ENCODE results near the gene THRA. TPM values are rescaled to one million over a fixed set of nuclear protein-coding genes. Genes with fewer than 3 reads are reported as not detected.

The THRA gene
- total RNA-seq, 1 donor from 2014 or later, result 4.5 TPM

GRCh38 chr17:40090237-40091119, 27.7 kb downstream of the THRA start:
- no peak for DNase-seq
- Mint-ChIP-seq H3K4me3 (no peak overlapping the region), H3K4me1 (peaks cover 13% of the 10 kb centered on the region), H3K27ac (no peak overlapping the region), H3K36me3 (ENCODE audit: low read depth) (peaks cover 24% of the 10 kb centered on the region), H3K27me3 (no peaks in the 10 kb centered on the region), H3K9me3 (no peaks in the 10 kb centered on the region)
- intact Hi-C loops (cut with micrococcal nuclease), result no loop called here

- Mint-ChIP-seq H3K27ac (no peak overlapping the region), H3K9me3 (no peaks in the 10 kb centered on the region), H3K4me3 (no peak overlapping the region), H3K36me3 (ENCODE audit: low read depth) (peaks cover 37% of the 10 kb centered on the region), H3K4me1 (peaks cover 24% of the 10 kb centered on the region), H3K27me3 (no peaks in the 10 kb centered on the region)
- intact Hi-C loops (cut with micrococcal nuclease), result no loop called here
- no peak for DNase-seq
Observed at GRCh38 chr17:40091691-40092397, 29.1 kb downstream of the THRA start.

GRCh38 chr17:40092581-40092980, 29.8 kb downstream of the THRA start:
- Mint-ChIP-seq H3K36me3 (ENCODE audit: low read depth) (peaks cover 40% of the 10 kb centered on the region), H3K27ac (no peak overlapping the region), H3K27me3 (no peaks in the 10 kb centered on the region), H3K4me1 (peaks cover 32% of the 10 kb centered on the region), H3K4me3 (no peak overlapping the region), H3K9me3 (peaks cover 2% of the 10 kb centered on the region)
- DNase-seq, result no peak
- intact Hi-C loops (cut with micrococcal nuclease), result no loop called here

GRCh38 chr17:40093005-40093579, 30.3 kb downstream of the THRA start:
- Mint-ChIP-seq H3K9me3 (peaks cover 2% of the 10 kb centered on the region), H3K27me3 (no peaks in the 10 kb centered on the region), H3K36me3 (ENCODE audit: low read depth) (peaks cover 45% of the 10 kb centered on the region), H3K4me1 (peaks cover 37% of the 10 kb centered on the region), H3K4me3 (no peak overlapping the region), H3K27ac (no peak overlapping the region)
- intact Hi-C loops (cut with micrococcal nuclease), result no loop called here
- DNase-seq, result no peak

- H3K36me3 Mint-ChIP-seq (ENCODE audit: low read depth), result peaks cover 50% of the 10 kb centered on the region
- H3K27me3 Mint-ChIP-seq, result no peaks in the 10 kb centered on the region
- H3K9me3 Mint-ChIP-seq, result peaks cover 2% of the 10 kb centered on the region
- intact Hi-C loops (cut with micrococcal nuclease), result no loop called here
- DNase-seq, result no peak
- no peak overlapping the region for H3K27ac Mint-ChIP-seq
- H3K4me3 Mint-ChIP-seq, result no peak overlapping the region
- peaks cover 43% of the 10 kb centered on the region for H3K4me1 Mint-ChIP-seq
Observed at GRCh38 chr17:40093580-40094201, 30.9 kb downstream of the THRA start.

- DNase-seq, result no peak
- Mint-ChIP-seq H3K36me3 (ENCODE audit: low read depth) (peaks cover 52% of the 10 kb centered on the region), H3K4me1 (peaks cover 52% of the 10 kb centered on the region), H3K4me3 (no peak overlapping the region), H3K27ac (no peak overlapping the region), H3K9me3 (peaks cover 2% of the 10 kb centered on the region), H3K27me3 (no peaks in the 10 kb centered on the region)
- intact Hi-C loops (cut with micrococcal nuclease), result no loop called here
Observed at GRCh38 chr17:40094874-40095273, 32.1 kb downstream of the THRA start.

- peaks cover 56% of the 10 kb centered on the region for H3K4me1 Mint-ChIP-seq
- no peaks in the 10 kb centered on the region for H3K27me3 Mint-ChIP-seq
- H3K27ac Mint-ChIP-seq, result peak overlapping the region; percentile 85
- no peak for DNase-seq
- peak overlapping the region; percentile 94 for H3K4me3 Mint-ChIP-seq
- peaks cover 52% of the 10 kb centered on the region for H3K36me3 Mint-ChIP-seq (ENCODE audit: low read depth)
- intact Hi-C loops (cut with micrococcal nuclease), result no loop called here
- peaks cover 2% of the 10 kb centered on the region for H3K9me3 Mint-ChIP-seq
Observed at GRCh38 chr17:40095351-40095943, 32.7 kb downstream of the THRA start.

GRCh38 chr17:40095944-40096791, 33.4 kb downstream of the THRA start:
- H3K27me3 Mint-ChIP-seq, result peaks cover under 1% of the 10 kb centered on the region
- H3K36me3 Mint-ChIP-seq (ENCODE audit: low read depth), result peaks cover 52% of the 10 kb centered on the region
- intact Hi-C loops (cut with micrococcal nuclease), result loop anchor here (1.0 to 2.0 kb wide), 2 partner anchors 17 to 57 kb away; no protein-coding TSS in a partner anchor
- DNase-seq, result peak; percentile 97
- peaks cover 3% of the 10 kb centered on the region for H3K9me3 Mint-ChIP-seq
- peaks cover 63% of the 10 kb centered on the region for H3K4me1 Mint-ChIP-seq
- H3K27ac Mint-ChIP-seq, result peak overlapping the region; percentile 85
- H3K4me3 Mint-ChIP-seq, result peak overlapping the region; percentile 94

- peaks cover 70% of the 10 kb centered on the region for H3K4me1 Mint-ChIP-seq
- H3K36me3 Mint-ChIP-seq (ENCODE audit: low read depth), result peaks cover 54% of the 10 kb centered on the region
- intact Hi-C loops (cut with micrococcal nuclease), result loop anchor here (2.0 kb wide), 1 partner anchor 16 kb away; no protein-coding TSS in a partner anchor
- peaks cover 6% of the 10 kb centered on the region for H3K9me3 Mint-ChIP-seq
- H3K27me3 Mint-ChIP-seq, result peaks cover 2% of the 10 kb centered on the region
- DNase-seq, result no peak
- H3K4me3 Mint-ChIP-seq, result peak overlapping the region; percentile 94
- peak overlapping the region; percentile 85 for H3K27ac Mint-ChIP-seq
Observed at GRCh38 chr17:40097087-40097486, 34.3 kb downstream of the THRA start.

- Mint-ChIP-seq H3K27me3 (peaks cover 2% of the 10 kb centered on the region), H3K27ac (peak overlapping the region; percentile 86), H3K9me3 (peaks cover 6% of the 10 kb centered on the region), H3K4me1 (peaks cover 70% of the 10 kb centered on the region), H3K36me3 (ENCODE audit: low read depth) (peaks cover 52% of the 10 kb centered on the region), H3K4me3 (peak overlapping the region; percentile 94)
- DNase-seq, result peak; percentile 69
- intact Hi-C loops (cut with micrococcal nuclease), result loop anchor here (2.0 kb wide), 2 partner anchors 15 to 29 kb away; no protein-coding TSS in a partner anchor
Observed at GRCh38 chr17:40097931-40098845, 35.4 kb downstream of the THRA start.

GRCh38 chr17:40098846-40099618, 36.3 kb downstream of the THRA start:
- Mint-ChIP-seq H3K36me3 (ENCODE audit: low read depth) (peaks cover 45% of the 10 kb centered on the region), H3K4me1 (peaks cover 73% of the 10 kb centered on the region), H3K27me3 (peaks cover 4% of the 10 kb centered on the region), H3K9me3 (peaks cover 6% of the 10 kb centered on the region), H3K4me3 (peak overlapping the region; percentile 94), H3K27ac (peak overlapping the region; percentile 86)
- DNase-seq, result peak; percentile 97
- intact Hi-C loops (cut with micrococcal nuclease), result loop anchor here (1.0 to 2.0 kb wide), 4 partner anchors 23 to 119 kb away; partner anchors contain the start of genes CASC3 and PSMD3

Measured in activated CD4-positive, alpha-beta T cell treated with anti-CD3 and anti-CD28 coated beads, Interleukin-2, amount 10 ng/mL, durations not matched to agents 24 days and 14 days (primary cell).